GM18909 (cell line): ENCODE measurements around the gene PABPN1L.

Experiments
- ATAC-seq: cut with Tn5 transposase; IDR thresholded peaks from one replicate; pipeline ENCODE4 v1.9.1; 2021; ENCODE audit warnings: mild to moderate bottlenecking; ENCODE audit not compliant: unreplicated experiment, poor library complexity

Gene PABPN1L

DNA sequence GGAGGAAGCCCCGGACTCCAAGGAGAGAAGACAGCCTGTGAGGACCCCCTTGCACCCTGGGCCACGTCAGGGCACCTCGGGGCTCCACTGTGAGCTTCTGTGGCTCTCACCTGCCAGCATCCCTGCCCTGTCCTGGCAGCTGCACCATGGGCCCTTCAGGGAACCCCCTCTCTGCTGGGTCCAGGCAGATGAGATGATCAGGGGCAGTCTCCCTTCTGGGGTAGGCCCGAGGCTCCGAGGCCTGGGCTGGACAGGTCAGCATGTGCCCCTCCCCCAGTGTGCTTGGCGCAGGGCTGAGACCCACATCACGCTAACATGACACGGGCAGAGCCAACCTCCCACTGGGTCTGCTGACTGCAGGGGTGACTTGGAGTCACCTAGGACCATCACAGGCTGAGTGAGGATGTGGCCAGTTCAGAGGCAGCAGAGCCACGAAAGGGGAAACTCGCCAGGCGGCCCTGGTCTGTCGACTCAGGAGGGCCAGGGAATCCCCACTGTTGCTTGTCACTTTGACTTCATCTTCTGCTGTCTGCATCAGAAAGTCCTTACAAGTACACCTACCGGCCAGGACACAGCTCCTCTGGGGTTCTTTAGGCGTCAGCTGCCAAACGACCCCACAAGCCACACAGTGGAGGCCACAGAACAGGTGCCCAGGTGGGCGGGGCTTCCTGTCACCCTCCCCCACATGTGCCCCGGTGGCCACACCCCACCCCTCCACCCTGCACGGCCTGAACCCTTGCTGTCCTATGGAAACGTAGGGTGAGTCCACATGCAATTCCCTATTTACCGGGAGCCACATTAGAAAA lies 12.0 kb downstream of the PABPN1L start:
- ATAC-seq, result no peak

DNA sequence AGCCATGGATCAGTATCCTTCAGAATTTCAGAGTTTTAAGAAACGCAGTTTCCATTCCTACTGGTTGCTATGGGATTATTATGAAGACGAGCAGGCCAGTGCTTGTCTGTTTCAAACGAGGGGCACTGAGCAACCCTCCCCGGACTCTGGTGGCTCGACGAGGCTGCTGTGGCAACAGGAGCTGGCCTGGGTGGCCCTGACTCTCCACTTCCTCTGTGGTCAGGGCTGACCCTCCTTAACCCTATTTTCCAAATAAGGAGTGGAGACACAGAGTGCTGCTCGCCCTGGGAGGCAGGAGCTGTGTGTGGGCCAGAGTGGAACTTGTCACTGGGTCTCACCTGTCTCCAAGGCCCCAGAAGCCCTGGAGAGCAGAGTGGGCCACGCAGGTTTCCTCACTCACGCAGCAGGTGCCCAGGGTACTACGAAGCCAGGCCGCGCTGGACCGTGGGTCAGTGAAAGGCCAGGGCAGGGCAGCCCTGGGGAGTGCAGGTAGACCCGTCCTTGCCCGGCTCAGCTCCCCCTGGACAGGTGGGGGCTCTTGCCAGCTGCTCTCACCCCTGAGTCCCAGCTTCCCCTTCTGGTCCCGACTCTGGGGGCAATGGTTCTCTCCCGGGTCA lies 13.0 kb downstream of the PABPN1L start:
- ATAC-seq, result no peak

DNA sequence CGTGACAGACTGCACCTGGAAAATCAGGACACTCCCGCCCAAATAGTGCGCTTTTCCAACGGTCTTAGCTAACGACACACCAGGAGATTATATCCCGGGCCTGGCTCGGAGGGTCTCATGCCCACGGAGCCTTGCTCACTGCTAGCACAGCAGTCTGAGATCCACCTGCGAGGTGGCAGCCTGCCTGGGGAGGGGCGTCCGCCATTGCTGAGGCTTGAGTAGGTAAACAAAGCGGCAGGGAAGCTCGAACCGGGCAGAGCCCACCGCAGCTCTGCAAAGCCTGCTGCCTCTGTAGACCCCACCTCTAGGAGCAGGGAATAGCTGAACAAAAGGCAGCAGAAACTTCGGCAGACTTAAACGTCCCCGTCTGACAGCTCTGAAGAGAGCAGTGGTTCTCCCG lies 14.8 kb downstream of the PABPN1L start:
- no peak for ATAC-seq

DNA sequence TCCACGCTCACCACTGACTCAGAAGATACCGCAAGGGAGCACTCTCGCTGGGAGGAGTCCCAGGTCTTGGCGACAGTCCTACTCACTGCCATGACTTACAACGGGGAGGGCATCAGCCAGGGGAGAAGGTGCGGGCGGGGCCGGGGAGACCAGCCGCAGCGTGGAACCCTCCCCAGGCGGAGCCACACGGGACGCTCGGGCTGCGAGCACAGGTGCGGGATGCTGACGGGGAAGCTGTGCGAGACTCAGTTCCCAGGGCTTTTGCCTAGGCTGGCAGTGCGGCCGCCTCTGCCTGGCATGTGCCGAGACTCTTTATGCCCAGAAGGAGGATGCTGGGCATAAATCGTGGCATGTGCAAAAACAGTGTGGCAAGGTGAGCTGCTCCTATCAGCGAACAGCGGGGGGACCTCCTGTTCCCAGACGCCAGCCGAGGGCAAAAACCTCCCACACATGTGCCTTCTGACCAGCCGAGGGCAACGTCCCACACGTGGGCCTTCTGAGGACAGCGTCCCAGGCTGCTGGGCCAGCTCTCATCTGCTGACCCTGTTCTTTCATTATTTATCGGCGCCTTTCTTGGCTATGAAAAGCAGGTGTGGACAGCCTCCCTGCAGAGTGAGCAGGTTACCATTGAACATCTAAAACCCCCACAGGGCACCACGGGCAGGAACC lies 15.8 kb downstream of the PABPN1L start:
- ATAC-seq, result no peak

- ATAC-seq, result no peak
Measured at GRCh38 chr16:88848557-88848956, 17.9 kb downstream of the PABPN1L start.

DNA sequence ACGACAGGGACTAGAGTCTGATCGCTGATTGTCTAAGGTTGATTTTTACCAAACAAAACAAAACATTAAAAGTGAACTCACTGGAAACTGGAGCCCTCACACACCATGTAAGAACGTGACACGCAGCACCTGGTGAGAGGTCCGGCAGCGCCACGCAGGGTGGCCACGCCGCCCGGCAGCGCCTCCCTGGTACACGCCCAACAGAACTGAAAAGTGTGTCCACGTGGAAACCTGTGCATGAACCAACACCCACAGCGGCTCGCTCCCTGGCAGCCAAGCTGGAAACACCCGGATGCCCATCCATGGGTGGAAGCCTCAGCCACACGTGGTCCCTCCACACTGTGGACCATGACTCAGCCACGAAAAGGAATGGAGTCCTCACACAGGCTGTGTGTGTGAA lies 18.8 kb downstream of the PABPN1L start:
- no peak for ATAC-seq

DNA sequence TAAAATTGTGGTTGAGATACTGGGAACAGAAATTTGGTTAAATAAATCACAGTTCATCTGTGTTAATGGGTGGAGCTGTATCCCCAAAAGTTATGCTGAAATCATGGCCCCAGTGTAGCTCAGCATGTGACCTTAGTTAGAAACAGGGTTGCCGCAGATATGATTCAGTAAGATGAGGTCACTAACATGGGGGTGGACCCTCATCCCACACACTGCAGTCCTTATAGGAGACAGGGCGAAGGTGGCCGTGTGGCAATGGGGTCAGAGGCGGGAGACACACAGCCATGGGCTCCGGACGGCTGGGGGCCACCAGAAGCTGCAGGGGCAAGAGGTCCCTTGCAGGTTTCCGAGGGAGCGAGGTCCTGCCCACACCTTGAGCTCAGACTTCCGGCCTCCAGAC lies 20.4 kb downstream of the PABPN1L start:
- no peak for ATAC-seq

GRCh38 chr16:88844419-88845036 lies 21.9 kb downstream of the PABPN1L start:
- ATAC-seq, result no peak

- ATAC-seq, result no peak
Measured at GRCh38 chr16:88843256-88843655, 23.2 kb downstream of the PABPN1L start.

DNA sequence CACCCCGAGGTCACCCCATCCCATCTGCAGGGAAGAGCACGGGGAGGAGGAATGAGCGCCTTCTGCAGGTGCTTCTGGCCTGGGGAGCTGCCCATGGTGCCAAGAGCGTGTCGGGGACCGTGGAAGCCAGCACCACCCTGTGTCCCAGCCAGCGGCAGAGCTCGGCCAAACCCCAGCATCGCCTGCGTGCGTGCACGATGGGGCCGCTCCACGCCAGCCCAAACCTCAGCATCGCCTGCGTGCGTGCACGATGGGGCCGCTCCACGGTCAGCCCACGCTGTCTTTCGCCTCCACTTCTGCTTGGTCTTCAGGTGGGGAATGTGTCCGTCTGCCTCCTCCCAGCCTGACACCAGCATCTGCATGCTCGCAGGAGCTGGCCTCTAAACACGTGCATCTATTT lies 23.7 kb downstream of the PABPN1L start:
- no peak for ATAC-seq

DNA sequence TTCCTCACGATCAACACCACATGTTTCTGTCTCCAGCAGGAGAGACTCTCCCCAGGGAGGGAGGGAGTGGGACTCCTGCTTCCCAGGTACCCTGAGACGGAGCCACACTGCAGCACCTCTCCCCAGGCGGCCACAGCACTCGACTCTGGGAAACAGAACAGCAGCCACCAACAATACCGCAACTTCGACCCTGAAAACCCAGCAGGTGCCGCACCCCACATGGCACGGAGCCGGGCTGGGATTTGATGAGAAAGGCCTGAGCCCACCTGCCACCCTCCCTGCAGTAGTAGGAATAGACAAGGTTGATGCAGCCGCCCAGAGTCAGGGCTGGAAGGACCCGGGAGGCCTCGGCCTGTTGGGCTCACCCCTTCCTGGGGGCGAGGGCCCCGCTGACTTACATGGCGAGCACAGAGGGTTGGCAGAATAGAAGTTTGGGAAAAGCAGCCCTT lies 24.1 kb downstream of the PABPN1L start:
- no peak for ATAC-seq

DNA sequence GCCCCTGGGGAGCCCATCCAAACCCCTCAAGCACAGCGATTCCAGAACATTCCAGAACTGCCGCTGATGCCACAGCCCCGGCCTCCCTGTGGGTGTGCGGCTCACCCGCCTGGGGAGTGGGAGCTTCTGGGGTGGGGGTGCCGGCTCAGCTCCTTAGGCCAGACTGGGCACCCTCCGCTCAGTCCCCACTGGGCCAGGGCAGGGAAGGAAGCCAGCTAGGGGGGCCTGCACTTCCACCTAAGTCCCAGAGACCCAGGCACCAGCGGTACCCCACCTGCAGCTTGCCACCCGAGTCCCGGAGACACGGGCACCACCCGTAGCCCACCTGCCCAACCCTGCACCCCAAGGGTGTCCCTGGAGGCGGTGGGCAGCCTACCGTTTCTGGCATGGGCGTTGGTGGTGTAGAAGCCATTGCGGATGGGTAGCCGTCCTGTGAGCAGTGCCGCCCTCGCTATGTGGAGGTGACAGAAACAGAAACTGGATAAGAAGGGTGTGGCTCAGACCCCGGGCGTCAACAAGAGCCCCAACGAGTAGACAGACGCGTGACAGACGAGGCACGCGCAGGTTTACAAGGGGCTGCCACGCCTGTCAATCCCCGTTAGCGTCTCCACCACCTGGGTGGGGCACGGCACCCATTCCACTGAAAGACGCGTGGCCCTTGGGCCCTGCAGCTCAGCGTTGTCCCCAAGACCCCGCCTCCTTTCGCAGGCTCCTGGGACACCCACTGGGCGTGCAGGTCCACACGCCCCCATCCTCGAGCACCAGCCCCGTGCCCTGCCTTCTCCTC lies 24.7 kb downstream of the PABPN1L start:
- ATAC-seq, result no peak

- ATAC-seq, result no peak
Measured at GRCh38 chr16:88840600-88841215, 25.8 kb downstream of the PABPN1L start.

DNA sequence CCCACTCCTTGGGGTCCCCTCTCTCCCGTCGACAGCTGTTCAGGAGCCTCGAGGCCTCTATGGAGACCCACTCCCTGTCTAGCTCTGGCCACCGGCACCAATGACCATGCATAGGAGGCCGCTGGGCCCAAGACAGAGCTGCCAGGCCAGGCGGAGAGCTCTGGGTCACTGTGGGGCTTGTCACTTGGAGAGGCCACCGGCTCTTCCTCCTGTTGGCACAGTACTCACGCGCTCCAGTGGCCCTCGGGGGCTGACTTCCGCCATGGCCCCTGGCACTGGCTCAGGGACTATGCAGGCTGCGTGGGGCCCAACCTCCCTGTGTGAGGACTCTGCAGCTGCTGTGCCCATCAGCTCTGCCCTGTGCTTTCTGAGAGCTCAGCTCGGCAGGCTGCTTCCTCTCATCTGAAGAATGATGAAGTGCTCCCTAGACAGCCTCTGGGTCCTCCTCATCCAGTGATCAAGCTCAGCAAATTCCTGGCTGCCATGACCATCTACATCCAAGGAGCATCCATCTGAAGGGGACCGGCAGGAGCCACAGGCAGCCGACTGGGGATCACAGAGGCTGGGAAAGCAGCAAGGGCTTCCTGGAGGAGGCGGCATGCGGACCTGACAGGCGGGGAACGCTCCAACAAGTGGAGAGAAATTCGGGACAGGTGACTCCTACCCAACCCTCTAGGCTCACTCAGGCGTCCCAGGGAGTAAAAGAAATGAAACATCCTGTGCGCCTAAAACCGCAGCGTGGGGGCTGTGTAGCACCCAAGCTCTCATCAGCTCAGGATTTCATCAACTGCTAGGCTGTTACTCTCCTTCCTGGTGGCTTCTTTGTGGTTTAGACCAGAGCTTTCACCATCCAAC lies 26.5 kb downstream of the PABPN1L start:
- ATAC-seq, result no peak

- no peak for ATAC-seq
Measured at GRCh38 chr16:88839026-88839529, 27.4 kb downstream of the PABPN1L start.

DNA sequence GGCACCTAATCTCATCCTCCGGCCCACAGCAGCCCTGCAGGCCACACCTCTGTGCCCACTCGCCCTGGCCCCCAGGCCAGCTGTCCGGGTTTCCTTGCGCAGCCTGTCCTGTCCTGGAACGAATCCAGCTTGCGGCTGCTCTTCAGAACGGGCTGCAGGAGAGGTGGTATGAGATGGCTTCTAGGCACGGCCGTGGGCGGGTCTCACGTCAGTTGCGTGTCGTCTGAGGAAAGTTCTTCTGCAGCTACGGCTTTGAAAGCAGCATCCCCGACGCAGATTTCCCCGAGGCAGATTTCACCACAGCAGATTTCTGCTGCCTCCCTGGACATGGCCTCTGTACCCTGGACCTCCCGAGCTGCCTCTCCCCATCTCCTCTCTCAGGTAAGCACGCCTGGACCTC lies 27.9 kb downstream of the PABPN1L start:
- no peak for ATAC-seq

DNA sequence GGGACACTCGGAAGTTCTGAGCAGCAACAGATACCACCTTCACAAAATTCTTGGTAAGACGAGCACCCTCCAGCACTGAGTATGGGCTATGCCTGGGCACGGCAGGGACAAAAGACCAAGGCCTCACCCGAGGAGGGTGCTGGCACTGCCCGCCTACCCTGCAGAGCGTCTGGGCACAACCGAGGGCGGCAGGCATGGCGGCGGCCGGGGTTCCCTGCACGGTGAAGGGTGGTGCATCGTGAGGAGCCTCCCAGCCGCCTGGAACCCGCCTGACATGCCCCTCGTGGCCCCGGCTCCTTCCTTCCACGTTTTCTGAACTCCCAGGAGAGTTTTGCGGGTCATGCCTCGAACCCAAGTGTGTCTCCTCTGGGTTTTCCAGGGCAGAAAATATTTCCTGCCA lies 28.7 kb downstream of the PABPN1L start:
- no peak for ATAC-seq

- no peak for ATAC-seq
Measured at GRCh38 chr16:88836791-88837190, 29.7 kb downstream of the PABPN1L start.

DNA sequence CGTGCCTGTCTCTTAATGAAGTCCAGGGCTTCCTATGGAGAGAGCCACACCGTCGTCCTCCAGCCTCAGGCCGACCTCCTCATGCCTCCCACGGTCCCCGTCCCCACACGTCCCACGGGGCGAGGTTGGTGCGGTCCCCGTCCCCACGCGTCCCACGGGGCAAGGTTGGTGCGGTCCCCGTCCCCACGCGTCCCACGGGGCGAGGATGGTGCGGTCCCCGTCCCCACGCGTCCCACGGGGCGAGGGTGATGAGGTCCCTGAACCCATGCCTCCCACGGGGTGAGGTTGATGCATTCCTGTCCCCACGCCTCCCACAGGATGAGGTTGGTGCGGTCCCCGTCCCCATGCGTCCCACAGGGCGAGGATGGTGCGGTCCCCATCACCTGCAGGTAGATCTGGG lies 30.6 kb downstream of the PABPN1L start:
- ATAC-seq, result no peak
